Central memory CD8-positive, alpha-beta T cell (primary cell): ENCODE data around the gene LIMD2.
A peak's percentile ranks its signal among the peaks of the same experiment; 100 is the strongest.

Source experiments
- ATAC-seq: fragments of 150-1000 bp; cut with Tn5 transposase; replicated peaks from 2 replicates; pipeline ENCODE4 v1.10.0; 2022; ENCODE audit warnings: mild to moderate bottlenecking, moderate FRiP score, moderate number of reproducible peaks; ENCODE audit not compliant: poor library complexity, severe bottlenecking; ENCODE audit errors: extremely low read depth
- DNase-seq, 2 donors: peaks; one replicate each; pipeline ENCODE4 v3.0.0; 2021; ENCODE audit warnings: low spot score in 2 of 2
- H3K27ac Mint-ChIP-seq: one replicate; pipeline ENCODE4 v1.8.0; 2022; ENCODE audit warnings: low read depth, mild to moderate bottlenecking, moderate library complexity, mixed read lengths
- H3K27me3 Mint-ChIP-seq: one replicate; pipeline ENCODE4 v1.8.0; 2022; ENCODE audit warnings: mixed read lengths
- H3K36me3 Mint-ChIP-seq: one replicate; pipeline ENCODE4 v1.8.0; 2022; ENCODE audit warnings: mild to moderate bottlenecking, moderate library complexity, mixed read lengths; ENCODE audit not compliant: insufficient read depth
- H3K4me1 Mint-ChIP-seq: one replicate; pipeline ENCODE4 v1.8.0; 2022; ENCODE audit warnings: mixed read lengths
- H3K4me3 Mint-ChIP-seq: one replicate; pipeline ENCODE4 v1.8.0; 2022; ENCODE audit warnings: mild to moderate bottlenecking, moderate library complexity, mixed read lengths
- H3K9me3 Mint-ChIP-seq: one replicate; pipeline ENCODE4 v1.8.0; 2022; ENCODE audit warnings: mixed read lengths

Gene LIMD2

DNA sequence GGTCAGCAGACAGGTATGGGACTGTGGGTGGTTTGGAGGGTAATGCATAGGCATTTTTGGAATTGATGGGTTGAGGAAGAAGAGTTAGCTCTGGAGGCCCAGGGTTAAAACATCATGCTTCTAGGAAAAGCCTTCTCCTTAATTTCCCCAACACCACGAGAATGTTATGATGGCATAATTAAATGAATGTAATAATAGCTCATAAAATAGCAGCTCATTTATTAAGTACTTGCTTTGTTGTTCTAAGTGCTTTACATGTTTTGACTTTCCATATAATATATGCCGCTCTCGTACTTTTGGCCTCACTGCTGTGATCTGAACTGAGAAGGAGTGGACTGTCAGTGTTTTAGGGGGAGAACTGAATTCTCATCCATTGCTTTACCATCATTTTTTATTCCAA lies 14.3 kb downstream of the LIMD2 start:
- H3K4me1 Mint-ChIP-seq: peaks cover 6% of the 10 kb centered on the region
- H3K36me3 Mint-ChIP-seq: peaks cover 44% of the 10 kb centered on the region
- no peaks in the 10 kb centered on the region for H3K27me3 Mint-ChIP-seq
- DNase-seq: no peak
- H3K27ac Mint-ChIP-seq: no peak overlapping the region
- ATAC-seq: no peak
- no peak overlapping the region for H3K4me3 Mint-ChIP-seq
- H3K9me3 Mint-ChIP-seq: no peaks in the 10 kb centered on the region

DNA sequence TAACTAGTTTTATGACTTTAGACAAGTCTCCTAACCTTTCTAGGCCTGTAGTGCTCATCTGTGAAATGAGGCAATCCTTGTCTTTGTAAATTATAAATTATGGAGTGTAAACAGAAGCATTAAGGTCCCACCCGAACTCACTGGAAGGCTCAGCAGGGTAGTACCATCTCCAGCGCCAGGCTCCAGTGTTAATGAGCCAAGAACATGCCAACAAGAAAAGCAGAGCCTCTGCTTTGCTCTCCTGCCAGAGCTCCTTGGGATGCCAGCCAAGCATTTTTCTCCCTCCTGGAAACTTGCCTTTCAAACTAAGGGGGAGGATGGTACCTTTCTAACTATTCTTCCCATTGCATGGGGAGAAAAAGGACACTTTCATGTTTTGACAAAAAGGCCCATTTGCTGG lies 14.9 kb downstream of the LIMD2 start:
- Mint-ChIP-seq H3K36me3 (peaks cover 43% of the 10 kb centered on the region), H3K9me3 (no peaks in the 10 kb centered on the region), H3K27ac (no peak overlapping the region), H3K4me1 (peaks cover 9% of the 10 kb centered on the region), H3K4me3 (no peak overlapping the region), H3K27me3 (no peaks in the 10 kb centered on the region)
- ATAC-seq: no peak
- DNase-seq: no peak

DNA sequence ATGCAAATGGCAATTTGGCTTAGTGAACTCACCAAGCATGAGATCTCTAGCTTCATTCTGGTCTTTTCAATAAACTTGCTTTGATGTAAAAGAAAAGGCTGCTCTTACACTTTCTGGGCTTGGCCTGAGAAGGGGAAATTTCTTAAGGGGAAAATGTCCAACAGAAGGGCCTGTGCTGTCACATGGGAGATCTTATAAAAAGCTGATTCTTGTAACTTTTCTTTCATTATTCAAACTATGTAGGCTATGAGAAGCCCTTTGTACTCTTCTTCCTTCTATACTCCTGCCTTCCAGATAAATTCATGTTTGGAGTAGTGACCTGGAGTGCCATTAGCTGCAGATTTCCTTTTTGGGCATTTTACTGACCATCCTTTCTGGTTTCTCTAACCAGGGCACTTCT lies 16.9 kb downstream of the LIMD2 start:
- H3K36me3 Mint-ChIP-seq: peaks cover 36% of the 10 kb centered on the region
- peaks cover 13% of the 10 kb centered on the region for H3K4me1 Mint-ChIP-seq
- H3K27ac Mint-ChIP-seq: no peak overlapping the region
- no peaks in the 10 kb centered on the region for H3K27me3 Mint-ChIP-seq
- no peak overlapping the region for H3K4me3 Mint-ChIP-seq
- ATAC-seq (no peak), DNase-seq (no peak)
- H3K9me3 Mint-ChIP-seq: no peaks in the 10 kb centered on the region

DNA sequence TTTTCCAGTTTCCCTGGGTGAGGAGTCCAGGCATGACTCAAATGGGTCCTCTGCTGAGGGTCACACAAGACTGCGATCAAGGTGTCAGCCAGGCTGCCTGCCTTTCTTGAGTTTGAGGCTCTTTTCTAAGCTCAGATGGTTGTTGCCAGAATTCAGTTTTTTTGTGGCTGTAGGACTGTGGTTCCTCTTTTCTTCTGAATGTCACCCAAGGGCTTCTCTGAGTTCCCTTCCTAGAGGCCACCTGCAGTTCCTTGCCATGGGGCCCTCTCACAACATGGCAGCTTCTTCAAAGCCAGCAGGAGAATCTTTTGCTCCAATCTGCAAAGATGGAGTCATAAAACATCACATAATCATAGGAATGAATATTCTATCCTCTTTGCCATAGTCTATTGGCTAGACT lies 17.5 kb downstream of the LIMD2 start:
- H3K36me3 Mint-ChIP-seq: peaks cover 36% of the 10 kb centered on the region
- ATAC-seq (no peak), DNase-seq (no peak)
- no peak overlapping the region for H3K4me3 Mint-ChIP-seq
- H3K9me3 Mint-ChIP-seq: no peaks in the 10 kb centered on the region
- H3K27me3 Mint-ChIP-seq: no peaks in the 10 kb centered on the region
- H3K27ac Mint-ChIP-seq: no peak overlapping the region
- H3K4me1 Mint-ChIP-seq: peaks cover 13% of the 10 kb centered on the region

DNA sequence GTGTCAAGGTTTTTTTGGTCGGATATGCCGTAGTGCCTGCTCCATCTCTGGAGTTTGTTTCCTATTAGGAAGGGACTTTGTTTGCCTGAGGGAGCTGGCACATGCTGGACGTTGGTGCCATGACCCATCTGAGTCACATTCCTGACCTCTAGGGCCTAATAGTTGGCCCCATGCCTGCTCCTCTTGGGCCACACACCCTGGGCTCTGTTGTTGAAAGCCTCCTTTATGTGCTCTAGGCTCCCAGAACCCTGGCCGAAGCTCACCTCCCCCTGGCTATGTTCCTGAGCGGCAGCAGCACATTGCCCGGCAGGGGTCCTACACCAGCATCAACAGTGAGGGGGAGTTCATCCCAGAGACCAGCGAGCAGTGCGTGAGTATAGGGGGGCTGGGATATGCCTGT lies 18.4 kb downstream of the LIMD2 start:
- Mint-ChIP-seq H3K4me3 (no peak overlapping the region), H3K27me3 (no peaks in the 10 kb centered on the region), H3K4me1 (peaks cover 14% of the 10 kb centered on the region), H3K9me3 (no peaks in the 10 kb centered on the region), H3K27ac (no peak overlapping the region), H3K36me3 (peaks cover 36% of the 10 kb centered on the region)
- ATAC-seq: no peak
- no peak for DNase-seq

DNA sequence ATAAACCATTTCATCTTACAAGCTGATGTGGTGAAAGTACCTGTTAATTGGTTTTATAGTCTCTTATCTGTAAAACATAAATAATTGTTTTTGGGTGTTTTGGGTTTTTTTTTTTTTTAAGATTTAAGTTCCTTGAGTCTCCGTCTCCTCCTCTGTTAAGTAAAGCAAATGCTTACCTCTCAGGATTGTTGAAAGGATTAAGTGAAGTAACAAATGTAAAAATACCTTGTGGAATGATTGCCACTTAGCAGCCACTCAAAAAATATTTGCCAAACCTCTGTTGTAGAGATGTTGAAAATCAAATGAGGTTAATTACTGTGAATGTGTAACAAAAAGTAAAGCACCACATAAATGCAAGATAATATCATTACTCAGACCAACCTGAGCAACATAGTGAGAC lies 19.2 kb downstream of the LIMD2 start:
- peak overlapping the region; percentile 38 for H3K27ac Mint-ChIP-seq

DNA sequence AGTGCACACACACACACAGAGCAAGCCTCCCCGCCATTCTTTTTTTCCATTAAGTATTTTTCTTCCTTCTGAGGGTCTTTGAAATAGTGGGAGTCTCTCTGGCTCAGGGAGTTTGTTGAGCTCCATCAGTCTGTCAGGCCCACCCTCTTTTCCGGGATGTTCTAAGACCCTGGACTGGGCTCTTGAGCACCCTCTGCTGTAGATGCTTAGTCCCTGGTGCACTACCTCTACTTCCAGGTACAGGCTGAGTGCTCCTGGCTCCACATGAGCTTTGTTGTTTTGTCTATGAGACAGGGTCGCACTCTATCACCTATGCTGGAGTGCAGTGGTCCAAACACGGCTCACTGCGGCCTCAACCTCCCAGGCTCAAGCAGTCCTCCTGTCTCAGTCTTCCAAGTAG lies 20.7 kb downstream of the LIMD2 start:
- no peak for ATAC-seq
- no peaks in the 10 kb centered on the region for H3K27me3 Mint-ChIP-seq
- no peak for DNase-seq
- H3K27ac Mint-ChIP-seq: peak overlapping the region; percentile 54
- H3K4me1 Mint-ChIP-seq: peaks cover 19% of the 10 kb centered on the region
- no peaks in the 10 kb centered on the region for H3K9me3 Mint-ChIP-seq
- no peak overlapping the region for H3K4me3 Mint-ChIP-seq
- peaks cover 23% of the 10 kb centered on the region for H3K36me3 Mint-ChIP-seq

More for the DNA sequence above, 19.2 kb downstream of the LIMD2 start:
- no peaks in the 10 kb centered on the region for H3K27me3 Mint-ChIP-seq
- DNase-seq (no peak), ATAC-seq (no peak)
- H3K4me3 Mint-ChIP-seq: no peak overlapping the region
- H3K36me3 Mint-ChIP-seq: peaks cover 32% of the 10 kb centered on the region
- peaks cover 19% of the 10 kb centered on the region for H3K4me1 Mint-ChIP-seq
- no peaks in the 10 kb centered on the region for H3K9me3 Mint-ChIP-seq

DNA sequence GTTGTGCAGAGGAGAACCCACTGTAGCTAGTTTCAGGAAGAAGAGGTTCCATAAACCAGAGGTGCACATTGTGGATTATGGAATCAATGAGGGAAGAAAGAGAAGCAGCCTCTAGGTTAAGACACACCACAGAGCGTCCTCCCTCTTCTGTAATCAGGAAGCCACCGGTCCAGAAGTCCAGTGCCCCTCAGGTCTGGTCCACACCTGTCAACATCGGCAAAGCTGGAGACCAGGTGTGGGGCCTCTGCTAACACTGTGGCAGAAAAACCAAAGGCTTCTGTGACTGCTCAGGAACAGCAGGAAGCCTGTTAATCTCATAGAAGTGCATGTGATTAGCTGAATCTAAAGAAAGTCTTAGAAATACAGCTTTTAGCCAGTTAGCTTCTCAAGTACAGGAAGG lies 23.3 kb downstream of the LIMD2 start:
- H3K4me3 Mint-ChIP-seq: no peak overlapping the region
- H3K27ac Mint-ChIP-seq: no peak overlapping the region
- DNase-seq (no peak), ATAC-seq (no peak)
- no peaks in the 10 kb centered on the region for H3K27me3 Mint-ChIP-seq
- H3K36me3 Mint-ChIP-seq: peaks cover 18% of the 10 kb centered on the region
- no peaks in the 10 kb centered on the region for H3K9me3 Mint-ChIP-seq
- H3K4me1 Mint-ChIP-seq: peaks cover 18% of the 10 kb centered on the region

DNA sequence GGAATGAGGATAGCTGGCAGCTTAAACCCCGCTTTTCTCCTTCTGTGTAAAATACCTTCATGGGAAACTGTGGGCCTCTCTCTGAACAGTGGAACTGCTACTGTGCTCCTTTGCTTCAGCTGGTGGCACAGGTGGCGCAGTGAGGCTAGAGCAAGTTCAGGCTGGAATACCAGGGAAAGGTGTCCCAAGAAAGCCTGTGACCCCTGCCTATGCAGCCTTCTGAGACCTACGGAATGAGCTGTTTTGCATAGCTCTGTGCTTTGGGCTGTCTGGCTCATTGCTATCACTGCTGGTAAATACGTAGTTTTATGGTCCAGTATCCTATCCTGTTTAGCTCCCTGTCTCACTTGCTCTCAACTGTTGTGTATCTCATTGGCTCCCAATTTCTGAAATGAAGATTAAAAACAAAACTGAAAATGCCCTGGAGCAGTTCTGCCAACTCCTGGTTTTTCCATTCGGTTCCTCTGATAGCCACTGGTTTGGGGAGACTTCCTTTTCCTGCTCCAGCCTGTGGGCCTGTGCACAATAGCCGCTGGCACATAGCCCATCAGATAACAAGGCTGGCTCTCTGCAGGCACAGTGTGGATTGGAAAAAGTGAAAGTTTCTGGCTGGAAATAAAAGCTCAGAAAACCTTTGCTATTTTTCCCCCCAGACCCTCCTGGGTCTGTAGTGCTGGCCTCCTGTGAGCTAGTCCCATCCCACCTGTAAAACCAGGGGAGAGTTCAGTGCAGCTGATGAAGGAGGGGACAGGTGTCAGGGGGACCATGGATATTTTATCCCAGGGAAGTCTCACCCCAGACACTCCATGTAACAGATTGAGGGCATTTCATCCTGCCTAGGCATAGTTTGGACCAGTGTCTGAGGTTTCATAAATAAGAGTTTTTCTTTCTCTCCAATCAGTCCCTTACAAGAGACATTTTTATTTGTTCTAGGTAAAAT lies 24.0 kb downstream of the LIMD2 start:
- Mint-ChIP-seq H3K27me3 (no peaks in the 10 kb centered on the region), H3K27ac (peak overlapping the region; percentile 22), H3K4me3 (no peak overlapping the region), H3K36me3 (peaks cover 16% of the 10 kb centered on the region), H3K4me1 (peaks cover 20% of the 10 kb centered on the region), H3K9me3 (no peaks in the 10 kb centered on the region)
- ATAC-seq (no peak), DNase-seq (no peak)

DNA sequence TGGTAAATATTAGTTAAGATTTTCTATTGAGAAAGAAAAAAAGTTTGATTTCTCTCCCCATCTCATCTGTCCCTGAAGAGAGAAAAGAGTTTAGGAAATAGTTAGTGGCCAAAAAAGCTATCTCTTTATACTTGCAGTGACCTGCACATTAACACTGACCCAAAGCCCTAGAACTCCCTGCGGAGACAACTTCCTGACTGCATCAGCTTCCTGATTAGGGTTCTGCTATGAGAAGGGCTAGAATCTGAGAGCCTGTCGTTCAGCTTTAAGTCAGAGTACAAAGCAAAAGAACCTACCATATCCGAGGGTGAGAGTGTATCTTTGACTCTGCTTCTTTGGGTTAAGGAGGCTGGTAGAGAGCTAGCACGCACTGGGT lies 24.7 kb downstream of the LIMD2 start:
- Mint-ChIP-seq H3K9me3 (no peaks in the 10 kb centered on the region), H3K4me3 (no peak overlapping the region), H3K4me1 (peaks cover 22% of the 10 kb centered on the region), H3K27me3 (no peaks in the 10 kb centered on the region), H3K27ac (no peak overlapping the region), H3K36me3 (peaks cover 17% of the 10 kb centered on the region)
- DNase-seq: no peak
- no peak for ATAC-seq

DNA sequence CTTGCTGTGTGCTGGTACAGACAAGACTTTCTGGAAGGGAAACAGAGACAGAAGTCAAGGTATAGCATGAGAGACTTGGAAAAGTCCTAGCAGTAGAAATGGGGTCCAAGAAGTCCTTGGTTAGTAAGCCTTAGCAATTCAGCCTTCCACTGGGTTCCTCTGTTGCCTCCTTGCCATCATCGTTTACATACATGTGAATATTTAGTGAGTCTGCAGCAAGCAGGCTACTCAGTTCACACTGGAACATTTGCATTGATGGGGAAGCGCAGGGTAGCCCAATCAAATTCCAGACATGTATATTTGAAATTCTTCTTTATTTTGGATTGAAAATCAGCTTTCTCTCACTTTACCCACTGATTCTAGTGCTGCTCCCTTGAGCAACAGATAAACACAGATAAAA lies 27.1 kb downstream of the LIMD2 start:
- Mint-ChIP-seq H3K4me3 (no peak overlapping the region), H3K27ac (no peak overlapping the region), H3K9me3 (no peaks in the 10 kb centered on the region), H3K4me1 (peaks cover 16% of the 10 kb centered on the region), H3K36me3 (peaks cover 23% of the 10 kb centered on the region), H3K27me3 (no peaks in the 10 kb centered on the region)
- DNase-seq: no peak
- no peak for ATAC-seq

DNA sequence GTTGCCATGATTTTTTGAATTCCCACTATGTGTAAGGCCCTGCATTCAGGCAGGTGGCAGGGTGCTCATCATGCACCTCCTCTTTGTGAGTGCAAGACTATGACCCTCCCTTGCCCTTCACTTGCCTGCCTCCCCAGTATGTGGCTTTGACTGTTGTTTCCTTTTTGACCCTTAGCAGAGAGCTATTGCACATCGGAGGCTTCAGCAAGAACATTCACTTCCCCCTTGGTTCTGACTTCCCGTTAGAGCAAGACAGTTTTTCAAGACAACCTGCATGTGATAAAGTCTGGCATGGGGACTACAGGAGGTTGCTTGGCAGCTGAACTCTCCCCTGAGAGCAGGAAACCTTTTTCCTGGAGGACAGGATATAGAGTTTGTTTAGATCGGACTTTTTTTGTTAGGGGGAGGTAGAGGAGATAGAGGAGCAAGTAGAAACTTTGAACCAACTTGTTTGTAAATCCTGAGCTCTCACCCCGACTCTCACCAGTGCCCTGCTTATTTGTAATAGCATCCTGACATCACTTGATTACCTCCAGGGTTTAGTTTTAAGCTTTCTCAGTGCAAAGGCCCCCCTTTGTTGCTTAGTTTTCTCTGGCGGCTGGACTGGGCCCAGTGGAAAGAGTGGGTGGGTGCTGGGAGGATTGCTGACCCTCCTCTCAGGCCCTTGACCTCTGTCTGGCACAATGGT lies 34.3 kb downstream of the LIMD2 start:
- H3K4me3 Mint-ChIP-seq: no peak overlapping the region
- no peak overlapping the region for H3K27ac Mint-ChIP-seq
- H3K36me3 Mint-ChIP-seq: peaks cover 45% of the 10 kb centered on the region
- H3K27me3 Mint-ChIP-seq: no peaks in the 10 kb centered on the region
- ATAC-seq (no peak), DNase-seq (no peak)
- H3K9me3 Mint-ChIP-seq: no peaks in the 10 kb centered on the region
- H3K4me1 Mint-ChIP-seq: peaks cover 9% of the 10 kb centered on the region

DNA sequence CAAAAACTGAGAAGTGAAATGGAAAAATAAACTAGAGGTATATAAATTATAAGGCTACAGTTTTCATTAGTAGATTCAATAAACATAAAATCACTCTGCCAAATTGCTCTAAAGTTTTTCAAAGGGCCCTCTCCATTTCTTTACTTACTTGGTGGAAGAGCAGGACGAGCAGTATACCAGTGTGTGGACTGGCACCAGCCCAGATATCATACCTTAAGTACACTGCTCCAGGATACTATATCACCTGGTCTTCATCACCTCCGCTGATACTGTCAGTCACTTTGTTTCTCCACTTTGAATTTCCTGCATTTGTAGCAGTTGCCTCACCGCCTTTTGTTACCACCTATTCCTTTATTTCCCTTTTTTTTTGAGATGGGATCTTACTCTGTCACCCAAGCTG lies 40.1 kb downstream of the LIMD2 start:
- Mint-ChIP-seq H3K27me3 (no peaks in the 10 kb centered on the region), H3K9me3 (no peaks in the 10 kb centered on the region), H3K4me1 (peaks cover 13% of the 10 kb centered on the region), H3K4me3 (no peak overlapping the region), H3K36me3 (peaks cover 53% of the 10 kb centered on the region), H3K27ac (no peak overlapping the region)
- ATAC-seq (no peak), DNase-seq (no peak)
